IMR-90 (cell line): ENCODE data around the gene SCRG1. TPM values are rescaled to one million over a fixed set of nuclear protein-coding genes. Genes with fewer than 3 reads are reported as not detected.
A peak's percentile ranks its signal among the peaks of the same experiment; 100 is the strongest.

ENCODE experiments used
- ATAC-seq: fragments of 200-7000 bp; cut with Tn5 transposase; 2 replicates; pipeline ENCODE4 v1.9.1; 2020; ENCODE audit warnings: low read depth, mild to moderate bottlenecking, moderate library complexity
- BruUV-seq: library from RNA; stranded (reverse); fragments of 400-500 nt; replicated peaks from 2 replicates; lab custom pipeline; 2021; lab: Mats Ljungman, UMichigan
- CTCF ChIA-PET: fragments of 300-600 bp; formaldehyde crosslinking; extraction: SDS; loops from one replicate; lab custom pipeline; 2021; ENCODE audit warnings: antibody characterized with exemption; lab: Yijun Ruan, JAX
- POLR2A ChIA-PET: fragments of 300-600 bp; sonication (Branson Sonifier 250); formaldehyde crosslinking; loops from one replicate; lab custom pipeline; 2022; ENCODE audit warnings: antibody characterized with exemption; ENCODE audit not compliant: unreplicated experiment; lab: Charles Lee
- DNase-seq: peaks from one replicate; pipeline ENCODE4 v3.0.0; 2013
- H2AFZ ChIP-seq: replicated peaks from 2 replicates; pipeline ENCODE3; 2013; ENCODE audit warnings: low read length, mild to moderate bottlenecking; ENCODE audit not compliant: poor library complexity
- H2AK5ac ChIP-seq: 2 replicates; pipeline ENCODE4 v1.6.1; 2013; ENCODE audit warnings: low read depth, low read length, inconsistent platforms
- H2AK9ac ChIP-seq: replicated peaks from 2 replicates; pipeline ENCODE3; 2013; ENCODE audit warnings: mild to moderate bottlenecking, low read depth, low read length, moderate library complexity; ENCODE audit not compliant: poor library complexity
- H2BK120ac ChIP-seq: 2 replicates; pipeline ENCODE4 v1.6.1; 2013; ENCODE audit warnings: low read depth, low read length, inconsistent platforms
- H2BK15ac ChIP-seq: 3 replicates; pipeline ENCODE4 v1.6.1; 2013; ENCODE audit warnings: low read depth, low read length, inconsistent platforms
- H2BK20ac ChIP-seq: 2 replicates; pipeline ENCODE4 v1.6.1; 2013; ENCODE audit warnings: low read depth, mild to moderate bottlenecking, inconsistent platforms, low read length, moderate library complexity
- H2BK5ac ChIP-seq: 2 replicates; pipeline ENCODE4 v1.6.1; 2013; ENCODE audit warnings: mild to moderate bottlenecking, low read depth, low read length, inconsistent platforms; ENCODE audit not compliant: poor library complexity, severe bottlenecking
- H3K14ac ChIP-seq: replicated peaks from 2 replicates; pipeline ENCODE4 v1.6.1; 2013; ENCODE audit warnings: low read depth, low read length, inconsistent platforms
- H3K18ac ChIP-seq: 2 replicates; pipeline ENCODE4 v1.6.1; 2013; ENCODE audit warnings: low read depth, low read length, control low read depth
- H3K23ac ChIP-seq: 2 replicates; pipeline ENCODE4 v1.6.1; 2013; ENCODE audit warnings: low read depth, low read length, inconsistent platforms
- H3K27ac ChIP-seq: 2 replicates; pipeline ENCODE4 v1.5.1; 2013; ENCODE audit warnings: mild to moderate bottlenecking, control low read depth, low read length; ENCODE audit not compliant: insufficient read depth
- H3K27me3 ChIP-seq: 2 replicates; pipeline ENCODE4 v1.6.1; 2013; ENCODE audit warnings: low read length; ENCODE audit not compliant: control insufficient read depth, insufficient read depth
- H3K36me3 ChIP-seq: 2 replicates; pipeline ENCODE4 v1.6.1; 2013; ENCODE audit warnings: low read length, mixed read lengths; ENCODE audit not compliant: control insufficient read depth, insufficient read depth
- H3K4ac ChIP-seq: 2 replicates; pipeline ENCODE4 v1.6.1; 2013; ENCODE audit warnings: low read depth, low read length, inconsistent platforms
- H3K4me1 ChIP-seq: 2 replicates; pipeline ENCODE4 v1.6.1; 2013; ENCODE audit warnings: low read length, mixed read lengths; ENCODE audit not compliant: control insufficient read depth, insufficient read depth
- H3K4me2 ChIP-seq: 2 replicates; pipeline ENCODE4 v1.6.1; 2013; ENCODE audit warnings: low read depth, mild to moderate bottlenecking, control low read depth, low read length, moderate library complexity
- H3K4me3 ChIP-seq: 2 replicates; pipeline ENCODE4 v1.5.1; 2013; ENCODE audit warnings: low read depth, mild to moderate bottlenecking, control low read depth, low read length, moderate library complexity; ENCODE audit not compliant: insufficient read depth
- H3K56ac ChIP-seq: 2 replicates; pipeline ENCODE4 v1.6.1; 2013; ENCODE audit warnings: low read length, inconsistent platforms; ENCODE audit not compliant: insufficient read depth; ENCODE audit errors: extremely low read depth
- H3K79me1 ChIP-seq, 2 experiments: 2 replicates each; pipeline ENCODE4 v1.6.1; 2013; ENCODE audit warnings: low read length in 2 of 2, inconsistent platforms in 1 of 2, low read depth in 1 of 2
- H3K9ac ChIP-seq: 2 replicates; pipeline ENCODE4 v1.6.1; 2013; ENCODE audit warnings: low read depth, low read length, control low read depth
- H3K9me1 ChIP-seq: 2 replicates; pipeline ENCODE4 v1.6.1; 2013; ENCODE audit warnings: low read length, inconsistent platforms; ENCODE audit not compliant: insufficient read depth
- H3K9me3 ChIP-seq: 2 replicates; pipeline ENCODE4 v1.6.1; 2013; ENCODE audit warnings: low read length; ENCODE audit not compliant: control insufficient read depth, insufficient read depth
- H4K20me1 ChIP-seq: 2 replicates; pipeline ENCODE4 v1.6.1; 2013; ENCODE audit warnings: low read length, inconsistent platforms; ENCODE audit not compliant: insufficient read depth
- H4K5ac ChIP-seq: 2 replicates; pipeline ENCODE4 v1.6.1; 2013; ENCODE audit warnings: mild to moderate bottlenecking, low read depth, low read length, control low read depth
- H4K8ac ChIP-seq, 2 experiments: 2 replicates each; pipeline ENCODE4 v1.6.1; 2013; ENCODE audit warnings: low read depth in 2 of 2, low read length in 2 of 2, control low read depth in 1 of 2, inconsistent platforms in 1 of 2
- H4K91ac ChIP-seq: 2 replicates; pipeline ENCODE4 v1.6.1; 2013; ENCODE audit warnings: low read depth, low read length, inconsistent platforms; ENCODE audit not compliant: insufficient read depth
- BHLHE40 ChIP-seq: fragments of 150-350 bp; IDR thresholded peaks from 2 replicates; pipeline ENCODE4 v1.6.1; 2016; ENCODE audit warnings: mild to moderate bottlenecking, low read depth, low read length
- CEBPB ChIP-seq: IDR thresholded peaks from 2 replicates; pipeline ENCODE4 v1.6.1; 2012; ENCODE audit warnings: low read depth, low read length, improper control_type of control experiment
- CHD1 ChIP-seq: IDR thresholded peaks from 2 replicates; pipeline ENCODE4 v1.6.1; 2012; ENCODE audit warnings: low read depth, low read length, improper control_type of control experiment
- CTCF ChIP-seq: conservative IDR thresholded peaks from 2 replicates; pipeline ENCODE4 v1.5.1; 2012; ENCODE audit warnings: mild to moderate bottlenecking, low read depth, low read length, improper control_type of control experiment
- ELK1 ChIP-seq: fragments of 150-350 bp; IDR thresholded peaks from 2 replicates; pipeline ENCODE4 v1.6.1; 2016; ENCODE audit warnings: low read depth, mild to moderate bottlenecking, low read length, moderate library complexity, borderline replicate concordance
- FOS ChIP-seq: fragments of 150-350 bp; IDR thresholded peaks from 2 replicates; pipeline ENCODE4 v1.6.1; 2016; ENCODE audit warnings: low read depth, low read length
- MAFK ChIP-seq: IDR thresholded peaks from 2 replicates; pipeline ENCODE4 v1.6.1; 2012; ENCODE audit warnings: low read depth, low read length, improper control_type of control experiment
- MAZ ChIP-seq: IDR thresholded peaks from 2 replicates; pipeline ENCODE4 v1.6.1; 2012; ENCODE audit warnings: low read depth, mild to moderate bottlenecking, low read length, improper control_type of control experiment, moderate library complexity, borderline replicate concordance
- MXI1 ChIP-seq: IDR thresholded peaks from 2 replicates; pipeline ENCODE4 v1.6.1; 2012; ENCODE audit warnings: low read depth, mild to moderate bottlenecking, low read length, moderate library complexity, borderline replicate concordance
- NFE2L2 ChIP-seq: fragments of 150-350 bp; IDR thresholded peaks from 2 replicates; pipeline ENCODE4 v1.6.1; 2016; ENCODE audit warnings: low read depth, mild to moderate bottlenecking, low read length
- POLR2A ChIP-seq: IDR thresholded peaks from 2 replicates; pipeline ENCODE4 v1.6.1; 2012; ENCODE audit warnings: mild to moderate bottlenecking, low read depth, low read length
- RAD21 ChIP-seq: IDR thresholded peaks from 2 replicates; pipeline ENCODE4 v1.6.1; 2012; ENCODE audit warnings: low read length, improper control_type of control experiment
- RCOR1 ChIP-seq: IDR thresholded peaks from 2 replicates; pipeline ENCODE4 v1.6.1; 2012; ENCODE audit warnings: mild to moderate bottlenecking, low read length, improper control_type of control experiment; ENCODE audit not compliant: insufficient replicate concordance
- RFX5 ChIP-seq: IDR thresholded peaks from 2 replicates; pipeline ENCODE4 v1.8.0; 2012; ENCODE audit warnings: low read depth, mild to moderate bottlenecking, low read length, moderate library complexity
- SMC3 ChIP-seq: fragments of 150-350 bp; IDR thresholded peaks from 2 replicates; pipeline ENCODE4 v1.6.1; 2016; ENCODE audit warnings: low read depth, mild to moderate bottlenecking, antibody characterized with exemption, low read length, moderate library complexity
- USF2 ChIP-seq: fragments of 150-350 bp; IDR thresholded peaks from 2 replicates; pipeline ENCODE4 v1.6.1; 2017; ENCODE audit warnings: mild to moderate bottlenecking, antibody characterized with exemption, low read length, low read depth
- WGBS, 2 experiments: methylation state at CpG; one replicate each; pipeline versions ENCODE4 v1.1.5 to v1.1.7; 2013; ENCODE audit warnings: missing lambda C conversion rate in 2 of 2; ENCODE audit not compliant: insufficient read length in 1 of 2; ENCODE audit errors: extremely low coverage in 2 of 2; 5-methylcytosine and 5-hydroxymethylcytosine counted together
- dilution Hi-C: fragments of 300-500 bp; cut with HindIII; formaldehyde crosslinking; loops from one replicate; pipeline ENCODE4 v1.14.3; 2018; ENCODE audit warnings: low sequenced_read_pairs; ENCODE audit not compliant: unreplicated experiment
- in situ Hi-C: fragments of 300-500 bp; cut with MboI; formaldehyde crosslinking; loops from 3 replicates; pipeline ENCODE4 v1.14.3; 2019; ENCODE audit warnings: low sequenced_read_pairs, inconsistent platforms, mixed read lengths
- intact Hi-C: fragments of 100-400 bp; cut with micrococcal nuclease; formaldehyde crosslinking; loops from 2 replicates; pipeline ENCODE4 v1.10.0; 2022
- polyA plus RNA-seq, 3 experiments: library from polyadenylated mRNA; depleted of rRNA; stranded (reverse); fragments of >200 nt; gene quantifications; 2 replicates each; pipeline ENCODE4 v1.2.3, GENCODE V29; 2012; ENCODE audit warnings: low replicate concordance in 1 of 3
- total RNA-seq: library from RNA; depleted of rRNA; stranded (reverse); fragments of >200 nt; gene quantifications from 2 replicates; pipeline ENCODE4 v1.2.3, GENCODE V29; 2012

The SCRG1 gene
- total and polyA plus RNA-seq, 2 of the 4 experiments (the other 2 are of a cell fraction) = under 0.01 to 0.22 TPM

GRCh38 chr4:173420324-173420752 lies 21.4 kb upstream of the SCRG1 start:
- in situ Hi-C loops = loop anchor here (5.0 kb wide), 1 partner anchor 72 kb away; no protein-coding TSS in a partner anchor
- no CpG with 5 or more reads among the region's 4 CpGs for WGBS, 2 experiments
- no peak overlapping the region for H3K4me3 ChIP-seq

More at GRCh38 chr4:173420324-173420752, 21.4 kb upstream of the SCRG1 start:
- dilution Hi-C loops (no loop called here), intact Hi-C loops (loop anchor here (1.0 to 5.0 kb wide), 6 partner anchors 74 to 897 kb away; no protein-coding TSS in a partner anchor)
- Histone ChIP-seq H3K79me1 (no peaks in the 10 kb centered on the region), H3K18ac (no peak overlapping the region), H3K9me3 (no peaks in the 10 kb centered on the region), H3K36me3 (no peaks in the 10 kb centered on the region), H3K56ac (no peak overlapping the region), H3K27me3 (no peaks in the 10 kb centered on the region), H4K91ac (no peak overlapping the region), H2BK20ac (0 out of 2 replicates have a peak overlapping the region, but pooled peaks have one; percentile 16), H4K20me1 (no peaks in the 10 kb centered on the region), H2AK9ac (no peak overlapping the region), H3K27ac (no peak overlapping the region), H3K9me1 (0 out of 2 replicates have a peak, but pooled peaks cover 4% of the 10 kb centered on the region), H4K5ac (no peak overlapping the region), H2AK5ac (no peak overlapping the region), H2BK15ac (no peak overlapping the region), H3K23ac (no peak overlapping the region), H2AFZ (no peak overlapping the region), H3K14ac (no peak overlapping the region), H3K9ac (no peak overlapping the region), H2BK120ac (no peak overlapping the region), H2BK5ac (no peak overlapping the region), H3K4ac (no peak overlapping the region), H3K4me2 (no peak overlapping the region), H3K4me1 (peaks cover 3% of the 10 kb centered on the region), H4K8ac (no peak overlapping the region)
- BruUV-seq = no TSS peak
- CTCF ChIA-PET = interaction anchor here (0.5 to 2.7 kb wide), 19 partner anchors 11 to 1716 kb away, joined by 3 to 24 read pairs (median 5); no protein-coding TSS in a partner anchor
- TF ChIP-seq USF2 = no peak
- no peak for TF ChIP-seq POLR2A
- TF ChIP-seq MAFK = no peak
- no peak for TF ChIP-seq FOS
- TF ChIP-seq CHD1 = no peak
- no peak for TF ChIP-seq BHLHE40
- peak; percentile 64 for TF ChIP-seq SMC3
- TF ChIP-seq RAD21 = peak; percentile 55
- TF ChIP-seq NFE2L2 = no peak
- TF ChIP-seq RFX5 = no peak
- TF ChIP-seq MAZ = no peak
- TF ChIP-seq ELK1 = no peak
- no peak for TF ChIP-seq RCOR1
- no peak for TF ChIP-seq CEBPB
- peak; percentile 63 for TF ChIP-seq CTCF
- no peak for TF ChIP-seq MXI1
- DNase-seq (peak; percentile 28), ATAC-seq (peak; percentile 55)
- POLR2A ChIA-PET = interaction anchor here (0.6 kb wide), 1 partner anchor 89 kb away, joined by 3 read pairs; no protein-coding TSS in a partner anchor
